Measurements from ENCODE around the gene PLAC8L1.
"Not testable (repeated sequence)": the region's sequence is repeated elsewhere in the genome, so short reads cannot be mapped to it uniquely, and the experiment has no call there.

PLAC8L1 gene

GRCh38 chr5:146105477-146105876, at the start of gene PLAC8L1:
TSS of gene PLAC8L1 (minus strand) at chr5:146105577. CDS start at chr5:146104311, 1,266 bp downstream.
- Histone ChIP-seq H3K27me3 (ENCODE audit: insufficient read depth, low read depth, severe bottlenecking) (no peaks in the 10 kb centered on the region), H3K4me3 (ENCODE audit: low read depth, low read length) (no peak within 1 kb of the TSS), H3K27ac (no peak within 1 kb of the TSS), H3K36me3 (peaks cover 5% of the 10 kb centered on the region; the same call in 1 of the 2 replicates), H3K9me3 (ENCODE audit: severe bottlenecking) (no peaks in the 10 kb centered on the region)
- TF ChIP-seq CTCF (IDR thresholded peaks at IDR 0.05; ENCODE audit: low read depth, low read length): no peak
- DNase-seq: no peak

- Histone ChIP-seq H3K9me3 (ENCODE audit: severe bottlenecking) (no peaks in the 10 kb centered on the region), H3K27me3 (ENCODE audit: insufficient read depth, low read depth, severe bottlenecking) (no peaks in the 10 kb centered on the region), H3K27ac (no peak overlapping the region), H3K4me3 (ENCODE audit: low read depth, low read length) (no peak overlapping the region), H3K36me3 (peaks cover 83% of the 10 kb centered on the region)
- DNase-seq: no peak
- no peak for TF ChIP-seq CTCF (IDR thresholded peaks at IDR 0.05; ENCODE audit: low read depth, low read length)
These were observed 46.6 kb upstream of the PLAC8L1 start for GRCh38 chr5:146151970-146152369.

- Histone ChIP-seq H3K36me3 (peaks cover 60% of the 10 kb centered on the region), H3K4me3 (ENCODE audit: low read depth, low read length) (no peak overlapping the region), H3K27me3 (ENCODE audit: insufficient read depth, low read depth, severe bottlenecking) (no peaks in the 10 kb centered on the region), H3K27ac (no peak overlapping the region), H3K9me3 (ENCODE audit: severe bottlenecking) (no peaks in the 10 kb centered on the region)
- TF ChIP-seq CTCF (IDR thresholded peaks at IDR 0.05; ENCODE audit: low read depth, low read length): no peak
- no peak for DNase-seq
These were observed 32.6 kb upstream of the PLAC8L1 start for GRCh38 chr5:146137967-146138403.

- DNase-seq: no peak
- TF ChIP-seq CTCF (IDR thresholded peaks at IDR 0.05; ENCODE audit: low read depth, low read length): no peak
- peaks cover 68% of the 10 kb centered on the region for H3K36me3 ChIP-seq
- no peaks in the 10 kb centered on the region for H3K9me3 ChIP-seq (ENCODE audit: severe bottlenecking)
- H3K27ac ChIP-seq: no peak overlapping the region
- no peak overlapping the region for H3K4me3 ChIP-seq (ENCODE audit: low read depth, low read length)
- no peaks in the 10 kb centered on the region for H3K27me3 ChIP-seq (ENCODE audit: insufficient read depth, low read depth, severe bottlenecking)
These were observed 25.2 kb upstream of the PLAC8L1 start for GRCh38 chr5:146130440-146131045.

- peaks cover 70% of the 10 kb centered on the region for H3K36me3 ChIP-seq
- H3K4me3 ChIP-seq (ENCODE audit: low read depth, low read length): no peak overlapping the region
- no peak for DNase-seq
- no peaks in the 10 kb centered on the region for H3K27me3 ChIP-seq (ENCODE audit: insufficient read depth, low read depth, severe bottlenecking)
- no peaks in the 10 kb centered on the region for H3K9me3 ChIP-seq (ENCODE audit: severe bottlenecking)
- no peak for TF ChIP-seq CTCF (IDR thresholded peaks at IDR 0.05; ENCODE audit: low read depth, low read length)
- H3K27ac ChIP-seq: no peak overlapping the region
These were observed 20.7 kb upstream of the PLAC8L1 start for GRCh38 chr5:146126068-146126467.

GRCh38 chr5:146124580-146124979, 19.2 kb upstream of the PLAC8L1 start:
- Histone ChIP-seq H3K4me3 (ENCODE audit: low read depth, low read length) (no peak overlapping the region), H3K9me3 (ENCODE audit: severe bottlenecking) (no peaks in the 10 kb centered on the region), H3K27ac (no peak overlapping the region), H3K36me3 (peaks cover 74% of the 10 kb centered on the region), H3K27me3 (ENCODE audit: insufficient read depth, low read depth, severe bottlenecking) (no peaks in the 10 kb centered on the region)
- no peak for TF ChIP-seq CTCF (IDR thresholded peaks at IDR 0.05; ENCODE audit: low read depth, low read length)
- DNase-seq: no peak

- H3K36me3 ChIP-seq: peaks cover 74% of the 10 kb centered on the region
- H3K9me3 ChIP-seq (ENCODE audit: severe bottlenecking); H3K27ac ChIP-seq; DNase-seq; H3K4me3 ChIP-seq (ENCODE audit: low read depth, low read length); H3K27me3 ChIP-seq (ENCODE audit: insufficient read depth, low read depth, severe bottlenecking): not testable (repeated sequence)
These were observed 16.1 kb upstream of the PLAC8L1 start for GRCh38 chr5:146121451-146121850.

Data from WERI-Rb-1 (cell line).